SK-N-SH (cell line): ENCODE measurements around the gene GAB1.

Source experiments
- CTCF ChIP-seq: fragments of 200-600 bp; sonication (generic); IDR thresholded peaks from 2 replicates; pipeline ENCODE4 v1.6.1; 2017; ENCODE audit warnings: antibody characterized with exemption, mild to moderate bottlenecking, moderate library complexity
- EP300 ChIP-seq, 2 experiments: IDR thresholded peaks; 2 replicates each; pipeline versions ENCODE4 v1.4.0 to v1.6.1; 2012; ENCODE audit warnings: borderline replicate concordance in 1 of 2, low read depth in 1 of 2, low read length in 1 of 2
- FOXJ3 ChIP-seq: sonication (generic); formaldehyde crosslinking; IDR thresholded peaks from 2 replicates; pipeline ENCODE4 v1.5.1; 2020; ENCODE audit warnings: mild to moderate bottlenecking, missing genetic modification reagents
- MXI1 ChIP-seq: IDR thresholded peaks from 2 replicates; pipeline ENCODE4 v1.6.1; 2012; ENCODE audit warnings: mild to moderate bottlenecking, low read depth, low read length, improper control_type of control experiment
- REST ChIP-seq: IDR thresholded peaks from 2 replicates; pipeline ENCODE4 v1.6.1; 2012; ENCODE audit warnings: mild to moderate bottlenecking, low read depth, low read length, moderate library complexity

- TF ChIP-seq FOXJ3 (CRISPR knock-in tag) (no peak), CTCF (no peak), EP300 (IDR thresholded peaks at IDR 0.05; ENCODE audit: borderline replicate concordance in 1 of 2, low read depth in 1 of 2, low read length in 1 of 2) (no peak), MXI1 (no peak), REST (no peak)
These were observed 152.0 kb downstream of the GAB1 start for GRCh38 chr4:143488687-143489086.
